Stomach (tissue), 9 donors: ENCODE data around the gene GRK1. TPM values are rescaled to one million over a fixed set of nuclear protein-coding genes. Genes with fewer than 3 reads are reported as not detected.
A peak's percentile ranks its signal among the peaks of the same experiment; 100 is the strongest.

ENCODE experiments used
- DNase-seq, 2 donors: peaks; one replicate each; pipeline versions ENCODE4 v3.0.0 to v3.0.0-alpha.2; 2013 to 2019
- H3K27ac ChIP-seq, 5 donors: fragments of 200-600 bp in 4 of 5; sonication (generic) in 4 of 5; one replicate each; pipeline ENCODE4 v1.5.1; 2013 to 2019; ENCODE audit warnings: mild to moderate bottlenecking in 1 of 5, moderate library complexity in 1 of 5
- H3K27me3 ChIP-seq, 3 donors: fragments of 200-600 bp; sonication (generic); one replicate each; pipeline ENCODE4 v1.5.1; 2017 to 2019; ENCODE audit warnings: mixed run types in 1 of 3
- H3K36me3 ChIP-seq, 4 donors: fragments of 200-600 bp; sonication (generic); 1 replicate in 3 of 4; 2 replicates in 1 of 4; pipeline ENCODE4 v1.5.1; 2016 to 2019
- H3K4me1 ChIP-seq, 4 donors: fragments of 200-600 bp; sonication (generic); one replicate each; pipeline ENCODE4 v1.5.1; 2016 to 2019
- H3K4me3 ChIP-seq, 4 donors: fragments of 200-600 bp; sonication (generic) in 3 of 4; one replicate each; pipeline ENCODE4 v1.5.1; 2016 to 2019; ENCODE audit warnings: mild to moderate bottlenecking in 1 of 4
- H3K9me3 ChIP-seq, 4 donors: fragments of 200-600 bp; sonication (generic); one replicate each; pipeline ENCODE4 v1.5.1; 2016 to 2019
- EP300 ChIP-seq: sonication (generic); formaldehyde crosslinking; IDR thresholded peaks from one replicate; pipeline ENCODE4 v1.6.1; 2017; ENCODE audit warnings: antibody characterized with exemption
- POLR2A ChIP-seq, 4 donors: fragments of 450-650 bp; IDR thresholded peaks; one replicate each; pipeline ENCODE4 v1.6.1; 2016; ENCODE audit warnings: antibody characterized with exemption in 4 of 4, control low read depth in 2 of 4, mild to moderate bottlenecking in 1 of 4, moderate library complexity in 1 of 4
- POLR2AphosphoS5 ChIP-seq, 3 donors: sonication (generic); formaldehyde crosslinking; IDR thresholded peaks; one replicate each; pipeline ENCODE4 v1.6.1; 2016; ENCODE audit warnings: antibody characterized with exemption in 3 of 3
- WGBS, 5 donors: extraction: QIAGEN DNeasy Blood & Tissue Kit in 3 of 5; methylation state at CpG; one replicate each; pipeline versions ENCODE4 v1.1.5 to v1.1.7; 2013 to 2018; 5-methylcytosine and 5-hydroxymethylcytosine counted together
- intact Hi-C: fragments of 100-400 bp; cut with DNase I; formaldehyde crosslinking; loops from one replicate; pipeline ENCODE4 v1.15.1; 2023; ENCODE audit warnings: low total_unique reads
- polyA plus RNA-seq, 3 donors: library from polyadenylated mRNA; stranded (reverse); fragments of 200-250 nt; gene quantifications; one replicate each; pipeline ENCODE4 v1.2.3, GENCODE V29; 2013
- total RNA-seq, 5 donors: library from RNA; depleted of rRNA; stranded (reverse); fragments of >200 nt; gene quantifications; one replicate each; pipeline versions ENCODE4 v1.1.0 to v1.2.3, GENCODE V29; 2014 to 2016
- TF ChIP-seq, protein P1 (sequence below), 7 experiments: fragments of 450-650 bp in 4 of 7; fragments of 200-600 bp in 3 of 7; sonication (generic) in 3 of 7; IDR thresholded peaks; one replicate each; pipeline ENCODE4 v1.5.1; 2016 to 2019; ENCODE audit warnings: antibody characterized with exemption in 7 of 7, control low read depth in 2 of 7, mild to moderate bottlenecking in 1 of 7
- donor health status: healthy with polysubstance abuse.
- donor health status: Bipolar disorder and iron deficiency.
- donor health status: healthy.

Gene GRK1
- total and polyA plus RNA-seq, 8 donors: not detected

- H3K27me3 ChIP-seq: peaks cover 0 to 56% (median 18%) of the 10 kb centered on the region in 3 donors
- WGBS, 5 donors: 68 to 89% (median 76%) methylated on average over 2 of the region's 2 CpGs
- TF ChIP-seq, protein P1, sequence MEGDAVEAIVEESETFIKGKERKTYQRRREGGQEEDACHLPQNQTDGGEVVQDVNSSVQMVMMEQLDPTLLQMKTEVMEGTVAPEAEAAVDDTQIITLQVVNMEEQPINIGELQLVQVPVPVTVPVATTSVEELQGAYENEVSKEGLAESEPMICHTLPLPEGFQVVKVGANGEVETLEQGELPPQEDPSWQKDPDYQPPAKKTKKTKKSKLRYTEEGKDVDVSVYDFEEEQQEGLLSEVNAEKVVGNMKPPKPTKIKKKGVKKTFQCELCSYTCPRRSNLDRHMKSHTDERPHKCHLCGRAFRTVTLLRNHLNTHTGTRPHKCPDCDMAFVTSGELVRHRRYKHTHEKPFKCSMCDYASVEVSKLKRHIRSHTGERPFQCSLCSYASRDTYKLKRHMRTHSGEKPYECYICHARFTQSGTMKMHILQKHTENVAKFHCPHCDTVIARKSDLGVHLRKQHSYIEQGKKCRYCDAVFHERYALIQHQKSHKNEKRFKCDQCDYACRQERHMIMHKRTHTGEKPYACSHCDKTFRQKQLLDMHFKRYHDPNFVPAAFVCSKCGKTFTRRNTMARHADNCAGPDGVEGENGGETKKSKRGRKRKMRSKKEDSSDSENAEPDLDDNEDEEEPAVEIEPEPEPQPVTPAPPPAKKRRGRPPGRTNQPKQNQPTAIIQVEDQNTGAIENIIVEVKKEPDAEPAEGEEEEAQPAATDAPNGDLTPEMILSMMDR (IDR thresholded peaks at IDR 0.05): no peak
- TF ChIP-seq EP300 (no peak), POLR2A (IDR thresholded peaks at IDR 0.05) (no peak), POLR2AphosphoS5 (IDR thresholded peaks at IDR 0.05) (no peak)
Observed at GRCh38 chr13:113762075-113762474, 95.1 kb downstream of the GRK1 start.

GRCh38 chr13:113762538-113762937, 95.5 kb downstream of the GRK1 start:
- Histone ChIP-seq H3K27me3 (peaks cover 0 to 56% (median 18%) of the 10 kb centered on the region in 3 donors), H3K4me1 (peaks cover 7 to 21% (median 19%) of the 10 kb centered on the region in 4 donors), H3K27ac (no peak overlapping the region), H3K4me3 (no peak overlapping the region), H3K36me3 (no peaks in the 10 kb centered on the region), H3K9me3 (no peaks in the 10 kb centered on the region)
- TF ChIP-seq POLR2A (IDR thresholded peaks at IDR 0.05) (no peak), POLR2AphosphoS5 (IDR thresholded peaks at IDR 0.05) (no peak), EP300 (no peak)
- TF ChIP-seq, protein P1 (IDR thresholded peaks at IDR 0.05): no peak
- peak in 1 of 2 donors; percentile 15 for DNase-seq
- 78 to 80% (median 80%) methylated on average over 11 of the region's 11 CpGs for WGBS, 5 donors
- intact Hi-C loops: no loop called here

More at GRCh38 chr13:113762075-113762474, 95.1 kb downstream of the GRK1 start:
- Histone ChIP-seq H3K4me3 (no peak overlapping the region), H3K4me1 (peaks cover 7 to 21% (median 19%) of the 10 kb centered on the region in 4 donors), H3K36me3 (no peaks in the 10 kb centered on the region), H3K9me3 (no peaks in the 10 kb centered on the region), H3K27ac (no peak overlapping the region)
- DNase-seq: no peak
- intact Hi-C loops: no loop called here

- H3K4me1 ChIP-seq: peaks cover 6 to 18% (median 15%) of the 10 kb centered on the region in 4 donors
- DNase-seq: peak in 1 of 2 donors; percentile 14
- no peak overlapping the region for H3K27ac ChIP-seq
- no peaks in the 10 kb centered on the region for H3K9me3 ChIP-seq
- TF ChIP-seq EP300: no peak
- no peak for TF ChIP-seq POLR2AphosphoS5 (IDR thresholded peaks at IDR 0.05)
- no peak for TF ChIP-seq POLR2A (IDR thresholded peaks at IDR 0.05)
- peaks cover 0 to 56% (median 18%) of the 10 kb centered on the region in 3 donors for H3K27me3 ChIP-seq
- H3K4me3 ChIP-seq: no peak overlapping the region
- 86 to 88% (median 87%) methylated on average over 13 of the region's 13 CpGs for WGBS, 5 donors
- intact Hi-C loops: no loop called here
- H3K36me3 ChIP-seq: no peaks in the 10 kb centered on the region
Observed at GRCh38 chr13:113763254-113763653, 96.2 kb downstream of the GRK1 start.

- Histone ChIP-seq H3K4me3 (no peak overlapping the region), H3K4me1 (peaks cover 0 to 9% (median 9%) of the 10 kb centered on the region in 4 donors), H3K36me3 (no peaks in the 10 kb centered on the region), H3K27me3 (peaks cover 0 to 55% (median 18%) of the 10 kb centered on the region in 3 donors), H3K27ac (no peak overlapping the region), H3K9me3 (no peaks in the 10 kb centered on the region)
- DNase-seq: no peak
- intact Hi-C loops: no loop called here
- TF ChIP-seq EP300 (no peak), POLR2A (IDR thresholded peaks at IDR 0.05) (no peak), POLR2AphosphoS5 (IDR thresholded peaks at IDR 0.05) (no peak)
- TF ChIP-seq, protein P1 (IDR thresholded peaks at IDR 0.05): no peak
- 78 to 87% (median 83%) methylated on average over 22 to 25 of the region's 25 CpGs for WGBS, 5 donors
Observed at GRCh38 chr13:113763961-113764792, 97.2 kb downstream of the GRK1 start.
